Measurements from ENCODE around the gene SYNE1.

DNA sequence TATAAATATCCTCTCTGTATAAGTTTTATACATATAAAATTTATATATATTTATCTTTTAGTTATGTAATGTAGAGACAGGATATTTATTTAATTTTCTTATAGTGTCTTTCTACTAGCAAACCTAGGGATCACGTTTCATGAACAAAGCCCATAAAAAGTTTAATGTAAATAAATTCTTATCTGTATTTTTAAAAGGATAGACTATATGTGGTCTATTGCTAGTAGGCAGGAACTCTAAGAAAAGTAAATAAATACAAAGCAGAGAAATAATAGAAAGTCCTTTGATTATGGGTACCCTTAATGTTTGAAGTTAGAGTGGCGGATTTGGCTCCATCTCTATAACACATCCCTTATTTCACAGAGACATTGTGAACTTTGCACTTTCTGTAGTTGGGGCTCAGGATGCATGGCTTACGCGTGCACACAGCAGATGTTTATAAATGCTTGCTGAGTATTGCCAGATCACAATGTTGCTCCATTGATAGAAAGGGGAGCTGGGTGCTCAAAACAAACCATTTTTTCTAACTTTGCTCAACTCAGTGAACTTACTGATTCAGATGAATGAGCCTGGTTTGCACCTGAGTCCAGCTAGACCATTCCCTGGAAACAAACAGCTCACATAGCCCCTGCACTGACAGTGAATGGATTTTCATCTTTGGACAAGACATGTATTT, 179.1 kb downstream of the SYNE1 start:
- no peak for TF ChIP-seq POLR2A (IDR thresholded peaks at IDR 0.05)
- TF ChIP-seq, protein P1, sequence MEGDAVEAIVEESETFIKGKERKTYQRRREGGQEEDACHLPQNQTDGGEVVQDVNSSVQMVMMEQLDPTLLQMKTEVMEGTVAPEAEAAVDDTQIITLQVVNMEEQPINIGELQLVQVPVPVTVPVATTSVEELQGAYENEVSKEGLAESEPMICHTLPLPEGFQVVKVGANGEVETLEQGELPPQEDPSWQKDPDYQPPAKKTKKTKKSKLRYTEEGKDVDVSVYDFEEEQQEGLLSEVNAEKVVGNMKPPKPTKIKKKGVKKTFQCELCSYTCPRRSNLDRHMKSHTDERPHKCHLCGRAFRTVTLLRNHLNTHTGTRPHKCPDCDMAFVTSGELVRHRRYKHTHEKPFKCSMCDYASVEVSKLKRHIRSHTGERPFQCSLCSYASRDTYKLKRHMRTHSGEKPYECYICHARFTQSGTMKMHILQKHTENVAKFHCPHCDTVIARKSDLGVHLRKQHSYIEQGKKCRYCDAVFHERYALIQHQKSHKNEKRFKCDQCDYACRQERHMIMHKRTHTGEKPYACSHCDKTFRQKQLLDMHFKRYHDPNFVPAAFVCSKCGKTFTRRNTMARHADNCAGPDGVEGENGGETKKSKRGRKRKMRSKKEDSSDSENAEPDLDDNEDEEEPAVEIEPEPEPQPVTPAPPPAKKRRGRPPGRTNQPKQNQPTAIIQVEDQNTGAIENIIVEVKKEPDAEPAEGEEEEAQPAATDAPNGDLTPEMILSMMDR (IDR thresholded peaks at IDR 0.05), result no peak
